Heart left ventricle (tissue), 16 donors: ENCODE measurements around the gene E2F6. TPM values are rescaled to one million over a fixed set of nuclear protein-coding genes. Genes with fewer than 3 reads are reported as not detected.

Experiments
- ATAC-seq, 4 donors: fragments of 200-7000 bp; cut with Tn5 transposase; one replicate each; pipeline ENCODE4 v1.9.1; 2020 to 2022; ENCODE audit warnings: moderate library complexity in 4 of 4, mild to moderate bottlenecking in 3 of 4, moderate number of reproducible peaks in 1 of 4
- DNase-seq, 5 donors: peaks; one replicate each; pipeline ENCODE4 v3.0.0-alpha.2; 2020
- H3K27ac ChIP-seq, 12 donors: fragments of 200-600 bp; sonication (generic) in 4 of 12; one replicate each; pipeline versions ENCODE4 v1.5.0 to v1.8.0; 2016 to 2022; ENCODE audit warnings: mild to moderate bottlenecking in 2 of 12
- H3K27me3 ChIP-seq, 9 donors: fragments of 200-600 bp; sonication (generic) in 2 of 9; one replicate each; pipeline versions ENCODE4 v1.5.1 to v1.8.0; 2016 to 2022; ENCODE audit warnings: mild to moderate bottlenecking in 3 of 9
- H3K36me3 ChIP-seq, 9 donors: fragments of 200-600 bp; sonication (generic) in 2 of 9; one replicate each; pipeline versions ENCODE4 v1.5.0 to v1.8.0; 2018 to 2022; ENCODE audit warnings: mild to moderate bottlenecking in 2 of 9
- H3K4me1 ChIP-seq, 12 donors: fragments of 200-600 bp; sonication (generic) in 4 of 12; one replicate each; pipeline versions ENCODE4 v1.5.0 to v1.8.0; 2016 to 2022; ENCODE audit warnings: mild to moderate bottlenecking in 3 of 12
- H3K4me3 ChIP-seq, 12 donors: fragments of 200-600 bp; sonication (generic) in 4 of 12; one replicate each; pipeline versions ENCODE4 v1.5.0 to v1.8.0; 2017 to 2022; ENCODE audit warnings: mild to moderate bottlenecking in 9 of 12, moderate library complexity in 4 of 12
- H3K9me3 ChIP-seq, 12 donors: fragments of 200-600 bp; sonication (generic) in 4 of 12; one replicate each; pipeline versions ENCODE4 v1.5.0 to v1.8.0; 2016 to 2022; ENCODE audit warnings: mild to moderate bottlenecking in 1 of 12
- POLR2A ChIP-seq, 2 donors: fragments of 450-650 bp; IDR thresholded peaks; one replicate each; pipeline ENCODE4 v1.6.1; 2017; ENCODE audit warnings: antibody characterized with exemption in 2 of 2, mild to moderate bottlenecking in 2 of 2, moderate library complexity in 2 of 2
- WGBS, 4 donors: extraction: QIAGEN DNeasy Blood & Tissue Kit in 2 of 4; methylation state at CpG; one replicate each; pipeline versions ENCODE4 v1.1.5 to v1.1.7; 2013 to 2018; 5-methylcytosine and 5-hydroxymethylcytosine counted together
- intact Hi-C, 10 donors: fragments of 100-400 bp; cut with DNase I; formaldehyde crosslinking; loops; one replicate each; pipeline versions ENCODE4 v1.11.1 to v1.14.2; 2022
- polyA plus RNA-seq, 2 donors: library from polyadenylated mRNA; stranded (reverse); fragments of 200-250 nt; gene quantifications; one replicate each; pipeline ENCODE4 v1.2.3, GENCODE V29; 2013
- total RNA-seq, 9 donors: library from RNA; depleted of rRNA in 2 of 9; stranded (reverse); fragments of >200 nt in 2 of 9; fragmentation: NEBNext Ultra II Directional in 3 of 9; extraction: Animal tissue kit (Norgen Biotek cat#: 25700) in 3 of 9; gene quantifications; one replicate each; pipeline versions ENCODE4 v1.1.0 to v1.2.4, GENCODE V29; 2016 to 2023
- TF ChIP-seq, protein P1 (sequence below), 12 donors: fragments of 200-600 bp; sonication (generic) in 4 of 12; IDR thresholded peaks; one replicate each; pipeline versions ENCODE4 v1.5.0 to v1.8.0; 2018 to 2022; ENCODE audit warnings: antibody characterized with exemption in 12 of 12, mild to moderate bottlenecking in 5 of 12
- donor health status: ischemic (EF 13 %, LVEDD 7.1; RV severe dilation, severe dysfunction).
- donor health status: healthy with polysubstance abuse.
- donor health status: DM: no; HTN: yes; CAD: no.
- donor health status: DM: no; HTN: no; CAD: no.
- donor health status: ischemic (EF 25% LVEDD 6.9; RV normal size, moderate dysfunction).
- donor health status: ischemic (EF 25% LVEDD 5.7; RV mildly dilated, moderate dysfunction).
- donor health status: healthy.
- donor health status: DM: yes; HTN: yes; CAD: no.
- donor health status: ischemic (EF 35%, LVEDD 5.7; RV mildly dilated, moderate dysfunction).
- donor health status: nonischemic (EF 11% LVEDD 7.7; RV severe dilation, severe dysfunction).
- donor health status: DM: yes; HTN: yes; CAD: no.
- donor health status: PGD.
- donor health status: ischemic (EF 29% LVEDD 5.4; RV normal size, mild dysfunction).
- donor health status: nonischemic (EF 23%, LVEDD 6.1; RV moderate dilation, normal function).

The E2F6 gene
- total and polyA plus RNA-seq, 11 donors, result 8.7 to 20.4 (median 15.0) TPM

GRCh38 chr2:11454824-11455223 is 11.1 kb downstream of the E2F6 start:
- no peak for ATAC-seq
- Histone ChIP-seq H3K4me3 (no peak overlapping the region), H3K27me3 (no peaks in the 10 kb centered on the region), H3K36me3 (peaks cover 0 to 70% (median 55%) of the 10 kb centered on the region in 9 donors), H3K4me1 (peaks cover 0 to 39% (median 19%) of the 10 kb centered on the region in 12 donors), H3K9me3 (no peaks in the 10 kb centered on the region), H3K27ac (no peak overlapping the region)
- TF ChIP-seq POLR2A (IDR thresholded peaks at IDR 0.05), result no peak
- TF ChIP-seq, protein P1, sequence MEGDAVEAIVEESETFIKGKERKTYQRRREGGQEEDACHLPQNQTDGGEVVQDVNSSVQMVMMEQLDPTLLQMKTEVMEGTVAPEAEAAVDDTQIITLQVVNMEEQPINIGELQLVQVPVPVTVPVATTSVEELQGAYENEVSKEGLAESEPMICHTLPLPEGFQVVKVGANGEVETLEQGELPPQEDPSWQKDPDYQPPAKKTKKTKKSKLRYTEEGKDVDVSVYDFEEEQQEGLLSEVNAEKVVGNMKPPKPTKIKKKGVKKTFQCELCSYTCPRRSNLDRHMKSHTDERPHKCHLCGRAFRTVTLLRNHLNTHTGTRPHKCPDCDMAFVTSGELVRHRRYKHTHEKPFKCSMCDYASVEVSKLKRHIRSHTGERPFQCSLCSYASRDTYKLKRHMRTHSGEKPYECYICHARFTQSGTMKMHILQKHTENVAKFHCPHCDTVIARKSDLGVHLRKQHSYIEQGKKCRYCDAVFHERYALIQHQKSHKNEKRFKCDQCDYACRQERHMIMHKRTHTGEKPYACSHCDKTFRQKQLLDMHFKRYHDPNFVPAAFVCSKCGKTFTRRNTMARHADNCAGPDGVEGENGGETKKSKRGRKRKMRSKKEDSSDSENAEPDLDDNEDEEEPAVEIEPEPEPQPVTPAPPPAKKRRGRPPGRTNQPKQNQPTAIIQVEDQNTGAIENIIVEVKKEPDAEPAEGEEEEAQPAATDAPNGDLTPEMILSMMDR (IDR thresholded peaks at IDR 0.05), result no peak
- no peak for DNase-seq
- intact Hi-C loops, result no loop called here
- 90 to 91% (median 90%) methylated on average over 6 of the region's 6 CpGs for WGBS, 4 donors

DNA sequence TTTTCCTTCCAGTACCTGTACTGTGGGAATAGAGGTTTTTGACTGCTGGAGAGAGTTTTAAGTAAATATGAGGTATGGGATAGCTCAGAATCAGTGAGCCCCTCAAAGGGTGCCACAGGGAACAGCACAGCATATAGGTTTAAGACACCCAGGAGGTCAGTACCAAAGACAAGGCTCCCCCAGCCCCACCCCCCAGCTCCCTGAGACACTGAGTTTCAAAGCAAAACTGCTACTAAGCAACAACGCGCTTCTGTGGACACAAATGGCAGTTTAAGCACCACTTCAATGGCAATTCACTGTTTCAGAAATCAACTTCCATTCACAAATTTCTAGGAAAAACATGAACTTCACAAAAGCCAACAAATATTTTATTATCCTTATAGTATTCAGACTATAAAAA is 15.2 kb downstream of the E2F6 start:
- 96 to 100% (median 99%) methylated on average over 2 of the region's 2 CpGs for WGBS, 4 donors
- peaks cover 0 to 96% (median 90%) of the 10 kb centered on the region in 9 donors for H3K36me3 ChIP-seq

GRCh38 chr2:11446733-11447248 is 19.2 kb downstream of the E2F6 start:
- Histone ChIP-seq H3K36me3 (peaks cover 0 to 87% (median 71%) of the 10 kb centered on the region in 9 donors), H3K9me3 (no peaks in the 10 kb centered on the region), H3K4me3 (no peak overlapping the region), H3K27me3 (no peaks in the 10 kb centered on the region), H3K27ac (no peak overlapping the region), H3K4me1 (no peaks in the 10 kb centered on the region)
- intact Hi-C loops, result loop anchor here in 9 of 10 donors (2.0 to 10.0 kb wide), 5 partner anchors 212 to 612 kb away; a partner anchor contains a TSS
- DNase-seq (peak in 4 of 5 donors; percentile 36 to 44 (median 40)), ATAC-seq (peak; percentile 47 to 84 (median 77))
- TF ChIP-seq, protein P1 (IDR thresholded peaks at IDR 0.05), result peak; percentile 68 to 89 (median 82)
- TF ChIP-seq POLR2A (IDR thresholded peaks at IDR 0.05), result no peak
- 49 to 55% (median 52%) methylated on average over 12 to 14 of the region's 14 CpGs for WGBS, 4 donors

More for the DNA sequence above, 15.2 kb downstream of the E2F6 start:
- intact Hi-C loops, result loop anchor here in 1 of 10 donors (2.0 kb wide), 1 partner anchor 216 kb away; no protein-coding TSS in a partner anchor
- no peak overlapping the region for H3K27ac ChIP-seq
- no peak overlapping the region for H3K4me3 ChIP-seq
- no peaks in the 10 kb centered on the region for H3K9me3 ChIP-seq
- no peak for TF ChIP-seq POLR2A (IDR thresholded peaks at IDR 0.05)
- TF ChIP-seq, protein P1 (IDR thresholded peaks at IDR 0.05), result no peak
- no peaks in the 10 kb centered on the region for H3K27me3 ChIP-seq
- peaks cover 0 to 3% (median 0%) of the 10 kb centered on the region in 12 donors for H3K4me1 ChIP-seq
- ATAC-seq (no peak), DNase-seq (no peak)

GRCh38 chr2:11444737-11445136 is 21.2 kb downstream of the E2F6 start:
- no peak for DNase-seq
- WGBS, 4 donors, result 85 to 89% (median 88%) methylated on average over 4 of the region's 4 CpGs
- Histone ChIP-seq H3K4me1 (no peaks in the 10 kb centered on the region), H3K36me3 (peaks cover 0 to 80% (median 56%) of the 10 kb centered on the region in 9 donors), H3K27ac (no peak overlapping the region), H3K9me3 (no peaks in the 10 kb centered on the region), H3K4me3 (no peak overlapping the region), H3K27me3 (no peaks in the 10 kb centered on the region)
- TF ChIP-seq, protein P1 (IDR thresholded peaks at IDR 0.05), result no peak
- no peak for TF ChIP-seq POLR2A (IDR thresholded peaks at IDR 0.05)
- ATAC-seq, result no peak
- intact Hi-C loops, result loop anchor here in 9 of 10 donors (5.0 to 10.0 kb wide), 4 partner anchors 210 to 610 kb away; a partner anchor contains a TSS
